COLO668 (cell line): ENCODE data around the gene ANKRD16.
"Not testable (repeated sequence)": the region's sequence is repeated elsewhere in the genome, so short reads cannot be mapped to it uniquely, and the experiment has no call there.

ENCODE experiments used
- DNase-seq: peaks from one replicate; lab custom pipeline; 2025; ENCODE audit not compliant: unreplicated experiment; lab: John Stamatoyannopoulos, UW

The ANKRD16 gene

DNA sequence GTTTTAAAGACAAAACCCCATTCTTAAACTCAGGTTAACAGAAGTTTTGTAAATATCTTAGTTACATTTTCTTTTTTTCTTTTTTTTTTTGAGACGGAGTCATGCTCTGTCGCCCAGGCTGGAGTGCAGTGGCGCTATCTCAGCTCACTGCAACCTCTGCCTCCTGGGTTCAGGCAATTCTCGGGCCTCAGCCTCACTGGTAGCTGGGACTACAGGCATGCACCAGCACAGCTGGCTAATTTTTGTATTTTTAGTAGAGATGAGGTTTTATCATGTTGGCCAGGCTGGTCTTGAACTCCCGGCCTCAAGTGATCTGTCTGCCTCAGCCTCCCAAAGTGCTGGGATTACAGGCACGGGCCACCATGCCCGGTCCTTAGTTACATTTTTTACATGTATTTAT, 12.7 kb downstream of the ANKRD16 start:
- not testable (repeated sequence) for DNase-seq

DNA sequence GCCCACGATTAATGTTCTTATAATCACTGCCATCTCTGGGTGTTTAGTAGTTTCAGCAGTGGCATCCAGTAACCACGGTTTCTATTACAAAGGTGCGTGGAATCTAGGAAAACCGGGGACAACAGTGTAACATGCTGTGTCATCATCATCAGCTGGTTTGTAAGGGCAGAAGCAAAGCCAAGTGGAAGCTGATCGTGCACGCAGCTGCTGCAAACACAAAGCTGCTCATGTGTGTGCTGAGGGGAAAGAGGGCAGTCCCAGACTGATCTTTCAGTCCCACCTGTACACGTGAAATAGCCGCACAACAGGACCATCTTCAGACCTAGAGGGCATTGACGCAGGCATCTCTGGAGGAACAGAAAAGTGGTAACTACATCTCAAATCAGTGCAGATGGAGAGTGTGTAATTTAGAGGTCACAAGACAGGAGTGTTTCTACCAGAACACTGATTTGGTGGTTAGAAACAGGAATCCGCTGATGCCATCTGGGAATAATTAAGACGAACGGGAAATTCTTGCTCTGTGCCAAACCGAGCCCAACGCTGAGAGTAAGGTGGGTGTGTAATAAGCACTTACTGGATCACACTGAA, 13.4 kb downstream of the ANKRD16 start:
- no peak for DNase-seq

DNA sequence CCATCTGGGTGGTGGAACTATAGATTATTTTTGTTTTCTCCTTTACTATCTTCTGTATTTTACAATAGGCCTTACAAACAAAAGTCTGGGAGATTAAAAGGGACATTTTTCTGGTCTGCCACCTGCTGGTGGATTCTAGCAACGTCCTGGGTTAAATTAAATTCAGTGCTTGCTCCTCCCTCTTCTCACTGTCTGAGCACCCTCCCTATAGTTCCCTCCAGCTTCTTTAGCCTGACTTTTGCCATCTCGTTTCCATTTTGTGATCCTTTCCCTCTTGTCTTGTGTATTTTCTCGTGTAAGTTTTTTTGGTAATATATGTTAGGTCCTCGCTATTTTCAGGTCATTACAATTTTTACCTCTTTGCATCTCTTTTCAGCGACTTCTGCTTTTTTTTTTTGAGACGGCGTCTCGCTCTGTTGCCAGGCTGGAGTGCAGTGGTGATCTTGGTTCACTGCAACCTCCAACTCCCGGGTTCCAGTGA, 16.1 kb downstream of the ANKRD16 start:
- peak; percentile 35 for DNase-seq

DNA sequence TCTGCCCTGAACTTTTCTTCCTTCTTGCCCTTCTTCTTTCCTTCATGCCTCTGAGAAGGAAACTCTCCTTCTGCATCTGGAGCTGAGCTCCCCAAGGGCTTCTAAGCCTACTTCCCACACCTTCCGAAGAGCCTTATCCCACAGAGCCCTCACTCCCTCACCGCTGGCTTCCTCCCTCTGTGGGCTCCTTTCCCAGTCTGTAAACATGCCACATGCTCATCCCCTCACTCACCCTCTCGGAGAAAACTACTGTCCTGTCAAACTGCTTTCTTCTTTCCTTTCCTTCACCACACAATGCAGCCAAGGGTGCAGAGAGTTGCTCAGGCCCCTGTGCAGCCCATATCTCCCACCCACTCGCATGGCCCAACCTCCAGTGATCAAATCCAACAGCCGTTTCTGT, 18.1 kb downstream of the ANKRD16 start:
- DNase-seq: no peak

DNA sequence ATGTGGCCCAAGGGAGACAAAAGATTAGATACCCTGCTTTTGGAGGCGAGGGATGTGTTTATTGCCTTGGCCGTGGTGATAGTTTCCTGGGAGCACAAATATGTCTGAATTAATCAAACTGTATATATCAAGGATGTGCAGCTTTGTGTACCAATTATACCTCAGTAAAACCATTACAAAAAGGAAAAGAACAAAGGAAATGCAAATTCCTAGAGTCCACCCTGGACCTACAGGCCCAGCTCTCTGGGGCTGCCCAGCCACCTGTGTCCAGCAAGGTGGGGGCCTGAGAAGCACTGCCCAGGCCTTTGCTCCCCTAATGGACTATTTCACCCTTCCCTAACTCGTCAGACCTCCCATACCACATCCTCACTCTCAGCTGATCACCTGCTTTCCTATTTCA, 20.5 kb downstream of the ANKRD16 start:
- no peak for DNase-seq

DNA sequence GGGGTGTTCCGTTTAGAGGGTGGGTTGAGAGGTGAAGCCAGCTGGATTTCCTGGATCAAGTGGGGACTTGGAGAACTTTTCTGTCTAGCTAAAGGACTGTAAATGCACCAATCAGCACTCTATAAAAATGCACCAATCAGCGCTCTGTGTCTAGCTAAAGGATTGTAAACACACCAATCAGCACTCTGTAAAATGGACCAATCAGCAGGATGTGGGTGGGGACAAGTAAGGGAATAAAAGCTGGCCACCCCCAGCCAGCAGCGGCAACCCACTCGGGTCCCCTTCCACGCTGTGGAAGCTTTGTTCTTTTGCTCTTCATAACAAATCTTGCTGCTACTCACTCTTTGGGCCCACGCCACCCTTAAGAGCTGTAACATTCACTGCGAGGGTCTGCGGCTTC, 21.3 kb downstream of the ANKRD16 start:
- not testable (repeated sequence) for DNase-seq

DNA sequence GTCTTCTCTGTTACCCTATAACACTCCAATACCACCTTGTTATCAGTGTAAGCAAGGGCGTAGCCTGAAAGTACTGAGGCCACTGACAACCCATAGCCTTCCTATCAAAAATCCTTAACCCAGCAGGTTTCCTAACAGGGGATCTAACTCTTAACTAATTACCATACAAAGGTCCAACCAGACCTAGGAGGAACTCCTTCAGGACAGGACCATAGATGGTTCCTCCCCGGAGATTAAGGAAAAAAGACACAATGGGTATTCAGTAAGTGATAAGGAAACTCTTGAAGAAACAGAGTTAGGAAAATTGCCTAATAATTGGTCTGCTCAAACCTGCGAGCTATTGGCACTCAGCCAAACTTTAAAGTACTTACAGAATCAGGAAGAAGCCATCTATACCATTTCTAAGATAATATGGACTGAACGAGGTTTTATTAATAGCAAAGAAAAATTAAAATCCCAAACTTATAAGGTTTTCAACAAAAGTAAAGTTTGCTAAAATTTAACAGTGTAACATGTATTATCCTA, 22.5 kb downstream of the ANKRD16 start:
- not testable (repeated sequence) for DNase-seq

DNA sequence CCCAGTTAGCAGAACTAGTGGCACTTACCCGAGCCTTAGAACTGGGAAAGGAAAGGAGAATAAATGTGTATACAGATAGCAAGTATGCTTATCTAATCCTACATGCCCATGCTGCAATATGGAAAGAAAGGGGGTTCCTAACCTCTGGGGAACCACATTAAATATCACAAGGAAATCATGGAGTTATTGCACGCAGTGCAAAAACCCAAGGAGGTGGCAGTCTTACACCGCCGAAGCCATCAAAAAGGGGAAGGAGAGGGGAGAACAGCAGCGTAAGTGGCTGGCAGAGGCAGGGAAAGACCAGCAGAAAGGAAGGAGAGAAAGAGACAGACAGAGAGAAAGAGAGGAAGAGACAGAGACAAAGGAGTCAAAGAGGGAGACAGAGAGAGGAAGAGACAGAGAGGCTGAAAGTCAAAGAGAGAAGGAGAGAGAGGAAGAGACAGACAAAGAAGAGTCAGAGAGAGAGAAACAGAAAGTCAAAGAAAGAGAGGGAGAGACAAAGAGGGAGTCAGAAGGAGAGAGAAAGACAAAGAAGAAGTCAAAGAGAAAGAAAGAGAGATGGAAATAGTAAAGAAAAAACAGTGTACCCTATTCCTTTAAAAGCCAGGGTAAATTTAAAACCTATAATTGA, 23.1 kb downstream of the ANKRD16 start:
- not testable (repeated sequence) for DNase-seq

DNA sequence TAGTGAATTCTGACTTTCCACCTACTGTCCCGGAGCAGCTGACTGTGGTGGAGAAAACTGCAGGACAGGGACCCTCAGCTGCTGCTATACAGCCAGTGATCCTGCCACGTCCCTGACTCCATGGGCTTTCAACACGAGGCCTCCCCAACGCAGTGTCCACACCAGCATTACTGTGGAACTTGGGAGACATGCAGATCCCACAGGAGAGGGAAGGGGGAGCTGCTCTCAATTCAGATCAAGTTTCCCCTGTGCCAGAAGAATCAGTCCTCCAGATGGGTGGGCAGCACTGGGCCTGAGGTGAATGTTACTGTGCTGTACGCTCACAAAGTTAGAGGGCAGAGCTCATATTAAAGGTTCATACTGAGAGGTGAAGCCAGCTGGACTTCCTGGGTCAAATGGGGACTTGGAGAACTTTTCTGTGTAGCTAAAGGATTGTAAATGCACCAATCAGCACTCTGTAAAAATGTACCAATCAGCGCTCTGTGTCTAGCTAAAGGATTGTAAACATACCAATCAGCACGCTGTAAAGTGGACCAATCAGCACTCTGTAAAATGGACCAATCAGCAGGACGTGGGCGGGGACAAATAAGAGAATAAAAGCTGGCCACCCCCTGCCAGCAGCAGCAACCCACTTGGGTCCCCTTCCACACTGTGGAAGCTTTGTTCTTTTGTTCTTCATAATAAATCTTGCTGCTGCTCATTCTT, 26.6 kb downstream of the ANKRD16 start:
- not testable (repeated sequence) for DNase-seq

DNA sequence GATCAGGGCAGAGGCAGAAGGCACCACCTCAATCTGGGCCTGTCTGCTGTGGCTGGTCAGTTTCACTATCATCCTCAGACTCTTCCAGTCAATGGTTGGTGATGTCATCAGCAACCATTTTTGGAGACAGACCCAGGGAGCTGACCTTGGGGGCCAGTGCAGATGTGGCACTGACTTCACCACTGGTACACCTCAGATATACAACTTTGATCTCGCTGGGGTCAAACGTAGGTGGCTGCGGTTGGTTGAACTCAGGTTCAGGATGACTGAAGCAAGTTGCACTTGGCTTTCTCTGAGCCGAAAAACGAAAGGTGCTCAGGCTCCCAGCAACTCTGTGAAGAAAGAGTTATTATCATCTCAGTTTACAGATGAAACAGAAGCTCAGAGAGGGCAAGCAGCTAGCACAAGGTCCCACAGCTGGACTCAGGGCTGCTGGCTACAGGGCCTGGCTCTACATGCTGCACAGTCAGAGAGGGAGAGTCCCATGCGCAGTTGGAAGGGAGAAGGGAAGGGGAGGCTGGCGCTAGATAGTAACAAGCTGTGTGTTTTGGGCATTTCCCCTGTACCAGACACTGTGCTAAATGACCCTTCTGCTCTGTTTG, 27.2 kb downstream of the ANKRD16 start:
- DNase-seq: no peak

DNA sequence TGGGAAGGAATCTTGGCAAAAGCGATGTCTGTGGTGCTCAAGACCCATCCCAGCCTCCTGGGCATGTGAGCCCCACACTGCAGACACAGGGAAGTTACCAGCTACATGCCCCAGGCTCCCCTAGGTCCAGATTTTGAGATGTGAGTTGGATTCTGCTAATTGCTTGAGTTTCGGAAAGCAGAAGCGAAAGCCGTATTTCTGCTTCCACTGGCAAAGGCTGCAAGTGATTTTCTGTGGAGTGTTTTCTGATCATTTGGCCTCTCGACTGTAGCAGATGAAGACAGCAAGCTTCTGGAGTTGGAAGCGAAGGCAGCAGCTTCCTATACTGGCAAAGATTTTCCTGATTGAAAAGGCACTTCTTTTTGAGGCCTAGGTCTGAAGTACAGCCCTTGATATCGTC, 29.6 kb downstream of the ANKRD16 start:
- no peak for DNase-seq

DNA sequence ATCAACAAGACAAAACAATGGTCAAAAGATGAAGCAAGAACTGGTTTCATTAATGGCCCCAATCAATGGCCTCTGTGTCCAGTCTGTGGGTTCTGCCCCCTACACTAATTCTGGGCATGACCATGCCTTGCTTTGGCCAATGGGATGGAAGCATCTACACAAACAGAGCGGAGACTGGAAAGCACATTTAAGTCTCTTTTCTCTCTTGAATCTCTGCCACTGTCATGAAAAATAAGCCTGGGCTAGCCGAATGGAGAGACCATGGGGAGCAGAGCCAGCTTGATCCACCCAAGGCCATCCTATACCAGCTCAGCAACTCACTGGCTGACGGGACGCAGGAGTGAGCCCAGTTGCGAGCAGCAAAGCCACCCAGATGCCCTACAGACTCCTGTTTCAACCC, 30.9 kb downstream of the ANKRD16 start:
- DNase-seq: no peak

DNA sequence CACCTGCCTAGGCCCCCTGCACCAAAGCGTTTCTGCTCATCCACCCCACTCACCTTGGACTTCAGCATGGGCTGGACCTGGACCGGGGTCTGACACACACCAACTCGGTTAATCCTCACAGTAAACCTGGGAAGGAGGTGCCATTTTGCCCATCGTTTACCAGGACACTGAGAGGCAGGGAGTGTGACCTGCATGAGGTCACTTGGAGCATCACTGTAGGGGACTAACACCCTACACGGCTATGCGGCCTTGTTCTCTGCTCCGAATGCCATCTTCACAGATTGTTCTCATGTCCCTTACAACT, 33.0 kb downstream of the ANKRD16 start:
- no peak for DNase-seq

DNA sequence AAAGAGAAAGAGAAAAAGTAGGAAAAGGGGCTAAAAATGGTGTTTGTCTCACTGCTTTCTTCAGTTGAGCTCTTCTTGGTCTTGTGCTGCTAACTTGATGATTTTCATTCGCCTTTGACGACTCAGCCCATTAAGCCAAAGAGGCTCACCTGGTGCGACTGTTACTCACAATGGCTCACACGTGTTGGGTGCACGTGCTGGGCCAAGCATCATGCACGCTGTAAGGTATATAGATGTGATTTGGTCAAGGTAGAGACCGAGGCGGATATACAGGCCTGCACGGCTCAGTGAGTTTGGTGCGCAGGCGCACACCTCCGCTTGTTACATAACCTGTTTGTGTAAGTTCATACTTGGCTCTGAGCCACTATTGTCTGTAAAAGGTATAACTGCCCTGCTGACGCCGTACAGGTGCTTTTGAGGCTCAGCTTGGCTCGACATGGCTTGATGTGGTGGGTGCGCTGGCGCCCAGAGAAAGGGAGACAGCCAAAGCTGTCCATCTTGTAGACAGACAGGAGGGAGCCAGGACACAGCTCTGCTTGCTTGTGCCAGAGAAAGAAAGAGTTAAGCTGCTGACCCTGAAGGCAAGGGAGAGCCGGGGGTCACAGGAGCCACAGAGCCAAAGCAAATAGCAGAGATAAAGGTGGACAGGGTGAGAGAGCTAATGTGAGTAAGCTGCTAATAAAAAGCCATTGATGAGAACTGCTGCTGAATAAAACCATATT, 33.6 kb downstream of the ANKRD16 start:
- no peak for DNase-seq

DNA sequence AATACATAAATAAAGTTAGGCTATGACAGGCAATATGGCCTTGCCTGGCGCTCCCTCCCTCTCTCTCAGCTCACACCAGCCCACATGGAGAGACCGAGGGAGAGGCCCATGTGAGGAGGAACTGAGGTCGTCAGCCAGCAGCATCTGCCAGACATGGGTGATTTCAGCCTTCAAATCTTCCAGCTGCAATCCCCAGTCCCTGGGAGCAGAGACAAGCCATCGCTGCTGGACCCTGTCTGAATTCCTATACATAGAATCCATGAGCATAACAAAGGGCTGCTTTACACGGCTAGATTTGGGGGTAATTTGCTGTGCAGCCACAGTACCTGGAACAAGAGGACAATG, 35.6 kb downstream of the ANKRD16 start:
- no peak for DNase-seq

DNA sequence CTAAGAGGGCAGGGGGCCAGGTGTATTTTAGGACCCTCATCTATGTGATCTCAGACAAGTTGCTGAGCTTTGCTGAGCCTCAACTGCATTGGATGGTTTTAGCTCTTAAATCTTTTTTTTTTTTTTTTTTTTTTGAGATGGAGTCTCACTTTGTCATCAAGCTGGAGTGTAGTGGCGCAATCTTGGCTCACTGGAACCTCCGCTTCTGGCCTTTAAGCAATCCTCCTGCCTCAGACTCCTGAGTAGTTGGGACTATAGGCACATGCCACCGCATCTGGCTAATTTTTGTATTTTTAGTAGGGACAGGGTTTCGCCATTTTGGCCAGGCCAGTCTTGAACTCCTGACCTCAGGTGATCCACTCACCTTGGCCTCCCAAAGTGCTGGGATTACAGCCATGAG, 43.0 kb downstream of the ANKRD16 start:
- DNase-seq: not testable (repeated sequence)

DNA sequence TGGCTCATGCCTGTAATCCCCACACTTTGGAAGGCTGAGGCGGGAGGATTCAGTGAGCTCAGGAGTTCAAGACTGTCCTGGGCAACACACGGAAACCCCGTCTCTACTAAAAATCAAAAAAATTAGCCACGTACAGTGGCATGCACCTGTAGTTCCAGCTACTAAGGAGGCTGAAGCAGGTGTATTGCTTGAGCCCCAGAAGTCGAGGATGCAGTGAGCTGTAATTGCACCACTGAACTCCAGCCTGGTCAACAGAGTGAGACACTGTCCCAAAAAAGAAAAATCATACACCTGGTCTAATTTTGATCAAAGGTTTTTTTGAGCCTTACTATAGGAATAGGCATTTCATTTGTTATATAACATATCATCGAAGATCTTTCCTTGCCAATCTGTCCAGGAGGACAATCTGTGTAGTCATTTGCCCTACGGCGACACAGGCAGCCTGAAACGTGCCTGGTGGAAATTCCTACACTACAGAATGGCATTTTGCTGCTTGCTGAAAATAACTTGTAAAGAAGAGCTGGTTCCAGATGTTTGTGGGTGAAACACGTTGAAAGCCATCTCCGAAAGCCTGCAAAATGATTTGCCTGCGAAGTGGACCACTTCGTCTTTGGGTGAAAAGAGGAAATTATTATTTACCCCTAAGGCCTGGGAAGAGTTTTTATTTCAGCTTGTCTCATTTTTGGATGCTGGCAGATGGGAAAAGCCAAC, 45.2 kb downstream of the ANKRD16 start:
- DNase-seq: no peak

DNA sequence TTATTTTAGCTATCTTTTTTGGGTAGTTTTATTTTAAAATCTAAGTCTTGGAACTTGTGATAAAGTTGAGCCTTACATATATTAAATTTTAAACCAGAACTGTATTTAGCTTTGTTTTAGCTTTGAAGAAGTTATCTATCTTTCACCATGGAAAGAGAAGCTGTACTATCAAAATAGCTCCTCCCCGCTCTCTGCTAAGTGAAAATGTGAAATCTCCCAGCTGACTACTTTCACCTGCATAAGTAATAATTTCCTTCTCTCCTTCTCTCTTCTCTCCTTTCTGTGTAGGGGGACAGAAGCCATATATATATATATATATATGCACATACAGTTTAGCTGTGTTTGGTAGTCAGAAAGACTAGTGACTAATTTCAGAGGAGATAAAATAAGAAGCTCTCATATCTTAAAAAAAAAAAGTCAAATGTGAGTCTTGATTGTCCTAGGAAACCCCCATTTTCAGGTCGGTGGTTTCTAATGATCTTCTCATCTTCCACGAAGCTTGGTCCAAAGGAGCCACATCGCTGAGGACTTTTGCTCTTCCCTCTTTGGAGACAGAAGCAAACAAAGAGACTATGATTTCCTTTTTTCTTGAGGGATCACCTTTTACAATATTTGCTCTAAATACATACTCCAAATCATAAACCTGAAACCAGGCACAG, 45.9 kb downstream of the ANKRD16 start:
- DNase-seq: no peak

DNA sequence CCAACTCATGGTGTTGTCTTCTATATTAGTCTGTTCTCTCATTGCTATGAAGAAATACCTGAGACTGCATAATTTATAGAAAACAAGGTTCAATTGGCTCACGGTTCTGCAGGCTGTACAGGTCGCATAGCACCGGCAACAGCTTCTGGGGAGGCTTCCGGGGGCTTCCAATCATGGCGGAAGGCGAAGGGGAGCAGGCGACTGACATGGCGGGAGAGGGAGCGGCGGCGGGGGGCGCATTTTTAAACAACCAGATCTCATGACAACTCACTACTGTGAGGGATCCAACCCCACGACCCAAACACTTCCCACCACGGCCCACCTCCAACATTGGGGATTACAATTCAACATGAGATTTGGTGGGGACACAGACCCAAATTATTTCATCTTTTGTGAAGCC, 47.7 kb downstream of the ANKRD16 start:
- no peak for DNase-seq
